Peyer's patch (tissue), 4 donors: ENCODE data around the gene MCM6. TPM values are rescaled to one million over a fixed set of nuclear protein-coding genes. Genes with fewer than 3 reads are reported as not detected.
"Not testable (repeated sequence)": the region's sequence is repeated elsewhere in the genome, so short reads cannot be mapped to it uniquely, and the experiment has no call there.

ENCODE experiments used
- DNase-seq, 3 donors: peaks; one replicate each; pipeline ENCODE4 v3.0.0-alpha.2; 2017 to 2019
- H3K27ac ChIP-seq, 4 donors: fragments of 200-600 bp; sonication (generic); one replicate each; pipeline ENCODE4 v1.5.1; 2016 to 2019
- H3K27me3 ChIP-seq, 2 donors: fragments of 200-600 bp; sonication (generic); one replicate each; pipeline ENCODE4 v1.5.1; 2019
- H3K36me3 ChIP-seq, 3 donors: fragments of 200-600 bp; sonication (generic); one replicate each; pipeline ENCODE4 v1.5.1; 2016 to 2019
- H3K4me1 ChIP-seq, 4 donors: fragments of 200-600 bp; sonication (generic); one replicate each; pipeline ENCODE4 v1.5.1; 2016 to 2019
- H3K4me3 ChIP-seq, 4 donors: fragments of 200-600 bp; sonication (generic); 1 replicate in 3 of 4; 2 replicates in 1 of 4; pipeline ENCODE4 v1.5.1; 2016 to 2019; ENCODE audit warnings: mild to moderate bottlenecking in 1 of 4
- H3K9me3 ChIP-seq, 4 donors: fragments of 200-600 bp; sonication (generic); one replicate each; pipeline ENCODE4 v1.5.1; 2016 to 2019; ENCODE audit warnings: mild to moderate bottlenecking in 1 of 4
- CTCF ChIP-seq, 6 experiments: fragments of 450-650 bp in 4 of 6; fragments of 200-600 bp in 2 of 6; sonication (generic) in 1 of 6; IDR thresholded peaks; one replicate each; pipeline ENCODE4 v1.5.1; 2017 to 2019; ENCODE audit warnings: antibody characterized with exemption in 6 of 6, mild to moderate bottlenecking in 3 of 6, moderate library complexity in 1 of 6
- POLR2A ChIP-seq, 2 donors: fragments of 450-650 bp; IDR thresholded peaks; one replicate each; pipeline ENCODE4 v1.5.1; 2017; ENCODE audit warnings: antibody characterized with exemption in 2 of 2, mild to moderate bottlenecking in 2 of 2, moderate library complexity in 2 of 2
- small RNA-seq, 2 donors: library from RNA; depleted of rRNA; stranded (forward); fragments of <200 nt; gene quantifications; one replicate each; pipeline ENCODE3, GENCODE V24; 2016
- total RNA-seq, 4 donors: library from RNA; depleted of rRNA; stranded (reverse); fragments of >200 nt; gene quantifications; one replicate each; pipeline ENCODE4 v1.1.0, GENCODE V29; 2016

The MCM6 gene
- total RNA-seq, 4 donors from 2014 or later = 8.8 to 38.8 (median 14.5) TPM

DNA sequence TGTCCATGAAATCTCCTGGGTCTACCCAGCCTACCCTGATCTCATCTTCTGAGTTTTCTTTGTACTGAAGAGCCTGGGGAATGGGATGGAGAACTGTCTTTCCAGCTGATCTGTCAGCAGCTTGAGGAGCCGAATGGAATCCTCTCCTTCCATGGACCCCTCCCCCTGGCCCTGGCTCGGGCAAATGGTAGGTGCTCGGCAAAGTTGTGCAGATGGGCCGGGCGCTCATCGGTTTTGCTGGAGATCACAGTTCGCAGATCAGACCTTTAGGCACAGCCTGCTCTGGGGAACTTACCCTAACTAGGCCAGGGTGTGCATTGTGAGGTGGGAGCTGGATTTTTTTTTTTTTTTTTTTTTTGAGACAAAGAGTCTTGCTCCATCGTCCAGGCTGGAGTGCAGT, 79.6 kb downstream of the MCM6 start:
- Histone ChIP-seq H3K9me3 (peaks cover 0 to 4% (median 0%) of the 10 kb centered on the region in 4 donors), H3K4me1 (no peaks in the 10 kb centered on the region), H3K27me3 (no peaks in the 10 kb centered on the region), H3K36me3 (no peaks in the 10 kb centered on the region), H3K4me3 (no peak overlapping the region), H3K27ac (no peak overlapping the region)
- no peak for DNase-seq
- TF ChIP-seq POLR2A (IDR thresholded peaks at IDR 0.05) (no peak), CTCF (IDR thresholded peaks at IDR 0.05) (no peak)

DNA sequence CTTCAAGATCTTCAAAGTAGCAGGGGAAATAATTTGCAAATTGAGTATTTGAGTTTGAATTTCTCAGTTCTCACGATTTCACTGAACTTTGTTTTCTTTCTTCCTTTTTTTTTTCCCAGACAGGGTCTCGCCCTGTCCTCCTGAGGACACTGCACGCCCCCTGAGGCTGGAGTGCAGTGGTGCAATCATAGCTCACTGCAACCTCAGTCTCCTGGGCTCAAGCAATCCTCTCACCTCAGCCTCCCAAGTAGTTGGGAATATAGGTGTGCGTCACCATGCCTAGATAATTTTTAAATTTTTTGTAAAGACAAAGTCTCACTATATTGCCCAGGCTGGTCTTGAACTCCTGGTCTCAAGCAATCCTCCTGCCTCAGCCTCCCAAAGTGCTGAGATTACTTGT, 80.6 kb downstream of the MCM6 start:
- H3K4me3 ChIP-seq, H3K27ac ChIP-seq: not testable (repeated sequence)

DNA sequence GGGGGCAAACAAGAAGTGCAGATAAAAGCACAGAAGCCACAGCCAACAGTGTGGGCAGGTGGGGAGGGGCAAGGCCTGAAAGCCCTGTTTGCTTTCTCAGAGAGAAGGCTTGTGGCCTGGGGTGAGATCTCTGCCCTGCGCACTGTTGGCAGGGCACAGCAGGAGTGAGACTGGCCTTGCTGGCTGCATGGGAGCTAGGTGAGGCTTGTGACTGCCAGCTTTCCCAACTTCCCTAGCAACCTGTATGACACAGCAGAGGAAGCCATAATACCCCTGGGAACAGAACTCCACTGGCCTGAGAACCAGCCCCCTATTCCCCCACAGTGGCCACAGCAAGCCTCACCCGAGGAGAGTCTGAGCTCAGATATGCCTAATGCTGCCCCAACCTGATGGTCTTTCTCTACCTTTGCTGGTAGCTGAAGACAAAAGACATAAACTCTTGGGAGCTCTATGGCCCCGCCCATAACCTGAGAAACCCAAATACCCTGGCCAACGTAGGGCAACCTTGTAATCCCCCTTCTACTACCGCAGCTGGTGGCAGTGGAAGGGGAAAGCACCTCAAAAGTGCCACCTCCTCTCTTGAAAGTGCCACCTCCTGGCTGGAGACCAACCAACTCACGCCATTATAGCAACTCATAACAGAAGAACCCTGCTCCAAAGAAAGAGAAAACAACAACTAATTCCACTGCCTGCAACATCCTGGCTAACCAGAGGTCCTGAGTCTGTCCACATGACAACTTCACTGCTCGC, 83.7 kb downstream of the MCM6 start:
- no peak overlapping the region for H3K4me3 ChIP-seq
- H3K4me1 ChIP-seq = no peaks in the 10 kb centered on the region
- no peaks in the 10 kb centered on the region for H3K9me3 ChIP-seq
- H3K27ac ChIP-seq = no peak overlapping the region
- TF ChIP-seq CTCF (IDR thresholded peaks at IDR 0.05) (no peak), POLR2A (IDR thresholded peaks at IDR 0.05) (no peak)
- no peaks in the 10 kb centered on the region for H3K27me3 ChIP-seq
- H3K36me3 ChIP-seq = peaks cover 0 to 10% (median 0%) of the 10 kb centered on the region in 3 donors
- DNase-seq = no peak

More for the DNA sequence above, 80.6 kb downstream of the MCM6 start:
- DNase-seq, H3K27me3 ChIP-seq, H3K36me3 ChIP-seq, H3K9me3 ChIP-seq, H3K4me1 ChIP-seq: not testable (repeated sequence)

- DNase-seq = no peak
- no peak overlapping the region for H3K4me3 ChIP-seq
- H3K36me3 ChIP-seq = peaks cover 0 to 20% (median 0%) of the 10 kb centered on the region in 3 donors
- TF ChIP-seq POLR2A (IDR thresholded peaks at IDR 0.05) = no peak
- no peak for TF ChIP-seq CTCF (IDR thresholded peaks at IDR 0.05)
- no peaks in the 10 kb centered on the region for H3K9me3 ChIP-seq
- no peaks in the 10 kb centered on the region for H3K4me1 ChIP-seq
- H3K27me3 ChIP-seq = no peaks in the 10 kb centered on the region
- no peak overlapping the region for H3K27ac ChIP-seq
Measured at GRCh38 chr2:135791418-135792190, 84.6 kb downstream of the MCM6 start.

DNA sequence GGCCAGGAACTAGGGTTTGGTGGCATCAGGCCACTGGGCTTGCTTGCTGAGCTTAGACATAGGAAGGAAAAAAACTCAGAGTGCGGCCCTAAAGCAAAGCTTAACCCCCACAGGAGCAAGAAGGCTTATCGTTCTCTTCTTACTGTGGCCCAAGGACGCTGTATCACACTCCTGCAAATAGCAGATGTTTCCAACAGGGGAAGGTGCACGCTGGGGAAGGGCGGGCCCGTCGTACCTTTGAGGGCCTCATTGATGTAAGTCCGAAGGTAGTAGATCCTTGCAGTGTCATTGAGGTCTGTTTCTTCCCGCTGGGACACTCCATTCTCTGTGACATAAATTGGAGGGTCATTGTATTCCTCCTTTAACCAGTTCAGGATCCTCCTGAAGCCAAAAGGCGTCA, 85.8 kb downstream of the MCM6 start:
- TF ChIP-seq POLR2A (IDR thresholded peaks at IDR 0.05) = no peak
- no peak for TF ChIP-seq CTCF (IDR thresholded peaks at IDR 0.05)
- Histone ChIP-seq H3K9me3 (no peaks in the 10 kb centered on the region), H3K27ac (no peak overlapping the region), H3K4me1 (no peaks in the 10 kb centered on the region), H3K36me3 (peaks cover 0 to 29% (median 0%) of the 10 kb centered on the region in 3 donors), H3K4me3 (no peak overlapping the region), H3K27me3 (no peaks in the 10 kb centered on the region)
- DNase-seq = no peak

Small RNA genes lying within 50 kb of the gene (small RNA-seq; reads per million reads assigned to genes)
- 0 reads per million in 2 donors for gene RF00019

Other genes with a start within 250 kb of the MCM6 start
- gene UBXN4, start 134.6 kb downstream of the MCM6 start, total RNA-seq = 100 to 1,000 TPM in 1 of 4 donors, 10 to 100 TPM in 3; 60.2 to 102 (median 78.3) TPM
- gene LCT, start 39.3 kb downstream of the MCM6 start, total RNA-seq = 10 to 100 TPM; 12.6 to 73.5 (median 25.5) TPM
- 10 to 100 TPM; 27.5 to 75.9 (median 30.6) TPM for gene DARS1, start 109.2 kb upstream of the MCM6 start, total RNA-seq
- 100 to 1,000 TPM in 1 of 4 donors, 10 to 100 TPM in 2, 1 to 10 TPM in 1; 4.9 to 446 (median 22.2) TPM for gene CXCR4, start 241.7 kb upstream of the MCM6 start, total RNA-seq